Cardiac fibroblast (primary cell): Measurements from ENCODE around the gene SOWAHD.
A peak's percentile ranks its signal among the peaks of the same experiment; 100 is the strongest.
"Not testable (repeated sequence)": the region's sequence is repeated elsewhere in the genome, so short reads cannot be mapped to it uniquely, and the experiment has no call there.

Experiments used
- DNase-seq, 2 donors: peaks; one replicate each; pipeline versions ENCODE4 v3.0.0 to v3.0.0-alpha.2; 2010; ENCODE audit warnings: low read depth in 2 of 2
- H3K4me3 ChIP-seq, 2 donors: replicated peaks in 1 of 2; 1 replicate in 1 of 2; 2 replicates in 1 of 2; pipeline ENCODE4 v1.5.1; 2011; ENCODE audit warnings: low read depth in 2 of 2, low read length in 2 of 2, mild to moderate bottlenecking in 2 of 2, moderate library complexity in 1 of 2
- TF ChIP-seq, protein P1 (sequence below): IDR thresholded peaks from one replicate; pipeline ENCODE4 v1.5.1; 2011; ENCODE audit warnings: low read depth, mild to moderate bottlenecking, low read length, inconsistent platforms

The SOWAHD gene

DNA sequence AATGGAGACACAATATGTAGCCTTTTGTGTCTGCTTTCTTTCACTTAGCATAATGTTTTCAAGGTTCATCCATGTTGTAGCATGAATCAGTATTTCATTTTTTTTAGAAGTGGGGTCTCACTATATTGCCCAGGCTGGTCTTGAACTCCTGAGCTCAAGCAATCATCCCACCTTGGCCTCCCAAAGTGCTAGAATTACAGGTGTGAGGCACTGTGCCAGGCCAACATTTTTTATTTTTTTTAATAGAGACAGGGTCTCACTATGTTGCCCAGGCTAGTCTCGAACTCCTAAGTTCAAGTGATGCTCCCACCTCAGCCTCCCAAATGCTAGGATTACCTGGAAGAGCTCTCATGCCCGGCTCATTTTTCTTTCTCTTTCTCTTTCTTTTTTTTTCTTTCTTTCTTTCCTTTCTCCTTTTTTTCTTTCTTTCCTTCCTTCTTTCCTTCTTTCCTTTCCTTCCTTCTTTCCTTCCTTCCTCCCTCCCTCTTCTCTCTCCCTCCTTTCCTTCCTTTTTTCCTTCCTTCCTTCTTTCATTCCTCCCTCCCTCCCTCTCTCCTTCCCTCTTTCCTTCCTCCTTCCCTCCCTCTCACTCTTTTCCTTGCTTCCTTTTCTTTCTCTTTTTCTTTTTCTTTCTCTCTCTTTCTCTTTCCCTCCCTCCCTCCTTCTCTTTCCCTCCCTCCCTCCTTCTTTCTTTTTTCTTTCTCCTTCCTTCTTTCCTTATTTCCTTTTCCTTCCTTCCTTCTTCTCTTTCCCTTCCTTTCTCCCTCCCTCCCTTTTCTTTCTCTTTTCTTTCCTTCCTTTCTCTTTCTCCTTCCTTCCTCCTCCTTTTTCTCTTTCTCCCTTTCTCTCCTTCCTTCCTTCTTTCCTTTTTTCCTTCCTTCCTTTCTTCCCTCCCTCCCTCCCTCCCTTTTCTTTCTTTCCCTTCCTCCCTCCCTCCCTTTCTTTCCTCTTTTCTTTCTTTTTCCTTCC is 43.1 kb downstream of the SOWAHD start:
- TF ChIP-seq, protein P1, sequence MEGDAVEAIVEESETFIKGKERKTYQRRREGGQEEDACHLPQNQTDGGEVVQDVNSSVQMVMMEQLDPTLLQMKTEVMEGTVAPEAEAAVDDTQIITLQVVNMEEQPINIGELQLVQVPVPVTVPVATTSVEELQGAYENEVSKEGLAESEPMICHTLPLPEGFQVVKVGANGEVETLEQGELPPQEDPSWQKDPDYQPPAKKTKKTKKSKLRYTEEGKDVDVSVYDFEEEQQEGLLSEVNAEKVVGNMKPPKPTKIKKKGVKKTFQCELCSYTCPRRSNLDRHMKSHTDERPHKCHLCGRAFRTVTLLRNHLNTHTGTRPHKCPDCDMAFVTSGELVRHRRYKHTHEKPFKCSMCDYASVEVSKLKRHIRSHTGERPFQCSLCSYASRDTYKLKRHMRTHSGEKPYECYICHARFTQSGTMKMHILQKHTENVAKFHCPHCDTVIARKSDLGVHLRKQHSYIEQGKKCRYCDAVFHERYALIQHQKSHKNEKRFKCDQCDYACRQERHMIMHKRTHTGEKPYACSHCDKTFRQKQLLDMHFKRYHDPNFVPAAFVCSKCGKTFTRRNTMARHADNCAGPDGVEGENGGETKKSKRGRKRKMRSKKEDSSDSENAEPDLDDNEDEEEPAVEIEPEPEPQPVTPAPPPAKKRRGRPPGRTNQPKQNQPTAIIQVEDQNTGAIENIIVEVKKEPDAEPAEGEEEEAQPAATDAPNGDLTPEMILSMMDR: no peak
- DNase-seq: no peak
- H3K4me3 ChIP-seq: no peak overlapping the region

DNA sequence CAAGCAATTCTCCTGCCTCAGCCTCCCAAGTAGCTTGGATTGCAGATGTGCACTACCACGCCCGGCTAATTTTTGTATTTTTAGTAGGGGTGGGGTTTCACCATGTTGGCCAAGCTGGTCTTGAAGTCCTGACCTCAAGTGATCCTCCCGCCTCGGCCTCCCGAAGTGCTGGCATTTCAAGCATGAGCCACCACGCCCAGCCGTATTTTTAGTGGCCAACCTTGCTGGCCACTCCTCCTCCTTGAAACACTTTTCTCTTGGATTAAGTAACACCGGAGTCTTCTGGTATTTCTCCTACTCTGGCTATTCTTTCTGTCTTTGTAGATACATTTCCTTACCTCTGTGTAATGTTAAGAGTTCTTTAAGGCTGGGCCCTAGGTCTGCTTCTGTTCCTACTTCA is 44.2 kb downstream of the SOWAHD start:
- DNase-seq: no peak
- no peak overlapping the region for H3K4me3 ChIP-seq
- TF ChIP-seq, protein P1: no peak

DNA sequence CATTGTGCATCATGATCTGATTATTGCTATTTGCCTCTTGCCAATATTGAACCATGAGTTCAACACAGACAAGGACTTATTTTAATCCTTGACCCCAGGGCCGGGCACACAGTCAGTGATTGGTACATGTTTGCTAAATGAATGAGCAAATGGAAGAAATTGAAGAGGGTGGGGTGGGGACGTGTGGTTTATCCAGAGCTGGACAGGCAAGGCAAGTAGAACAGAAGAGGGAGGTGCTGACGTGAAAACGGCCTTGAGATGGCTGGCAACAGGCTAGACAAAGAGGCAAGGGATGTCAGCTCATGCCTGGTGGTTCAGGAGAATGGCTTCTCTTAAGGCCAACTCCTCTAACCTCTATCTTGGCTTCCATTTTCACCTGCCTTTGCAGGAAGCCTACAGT is 50.1 kb downstream of the SOWAHD start:
- not testable (repeated sequence) for H3K4me3 ChIP-seq

DNA sequence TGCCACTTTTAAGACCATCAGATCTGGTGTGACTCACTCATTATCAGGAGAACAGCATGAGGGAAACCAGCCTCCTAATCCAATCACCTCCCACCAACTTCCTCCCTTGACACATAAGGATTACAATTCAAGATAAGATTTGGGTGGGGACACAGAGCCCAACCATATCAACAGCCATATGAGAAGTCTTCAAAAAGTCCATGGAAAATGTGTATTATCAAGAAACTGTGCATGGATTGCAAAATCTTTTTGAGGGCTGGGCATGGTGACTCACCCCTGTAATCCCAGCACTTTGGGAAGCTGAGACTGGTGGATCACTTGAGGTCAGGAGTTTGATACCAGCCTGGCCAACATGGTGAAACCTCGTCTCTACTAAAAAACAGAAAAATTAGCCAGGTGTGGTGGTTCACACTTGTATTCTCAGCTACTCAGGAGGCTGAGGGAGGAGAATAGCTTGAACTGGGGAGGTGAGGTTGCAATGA is 50.8 kb downstream of the SOWAHD start:
- DNase-seq: peak in 1 of 2 donors; percentile 41
- TF ChIP-seq, protein P1: no peak
- no peak overlapping the region for H3K4me3 ChIP-seq

More for the DNA sequence above, 50.1 kb downstream of the SOWAHD start:
- DNase-seq: not testable (repeated sequence)
